Cardiac muscle cell (in vitro differentiated cells and primary cell): ENCODE measurements around the gene MEIOSIN. TPM values are rescaled to one million over a fixed set of nuclear protein-coding genes. Genes with fewer than 3 reads are reported as not detected.
"Not testable (repeated sequence)": the region's sequence is repeated elsewhere in the genome, so short reads cannot be mapped to it uniquely, and the experiment has no call there.

Source experiments
- DNase-seq, 2 donors: peaks; one replicate each; pipeline versions ENCODE4 v3.0.0 to v3.0.0-alpha.2; 2010 to 2017; ENCODE audit warnings: low read depth in 1 of 2, low spot score in 1 of 2
- H3K27ac ChIP-seq: fragments of 200-600 bp; sonication (generic); 2 replicates; pipeline ENCODE4 v1.5.1; 2016
- H3K27me3 ChIP-seq: fragments of 200-600 bp; sonication (generic); 2 replicates; pipeline ENCODE4 v1.6.0; 2016; ENCODE audit warnings: control low read depth
- H3K36me3 ChIP-seq: fragments of 200-600 bp; sonication (generic); 2 replicates; pipeline ENCODE4 v1.5.1; 2016; ENCODE audit warnings: control low read depth
- H3K4me1 ChIP-seq: fragments of 200-600 bp; sonication (generic); 2 replicates; pipeline ENCODE4 v1.8.1; 2017; ENCODE audit warnings: low read depth, mild to moderate bottlenecking, mixed run types
- H3K4me3 ChIP-seq: fragments of 200-600 bp; sonication (generic); 2 replicates; pipeline ENCODE4 v1.5.1; 2016; ENCODE audit warnings: mild to moderate bottlenecking
- H3K9me3 ChIP-seq: fragments of 200-600 bp; sonication (generic); 2 replicates; pipeline ENCODE4 v1.5.1; 2017; ENCODE audit warnings: low read depth, mild to moderate bottlenecking, control low read depth
- CTCF ChIP-seq: IDR thresholded peaks from 2 replicates; pipeline ENCODE4 v1.5.1; 2012; ENCODE audit warnings: low read depth, mild to moderate bottlenecking, low read length
- polyA plus RNA-seq: library from polyadenylated mRNA; unstranded; fragments of >200 nt; fragmentation: Nextera tagmentation; extraction: Ambion mirVana; gene quantifications from 2 replicates; pipeline ENCODE4 v1.2.1, GENCODE V29; 2016
- total RNA-seq: library from RNA; depleted of rRNA; stranded (reverse); fragments of >200 nt; gene quantifications from 2 replicates; pipeline ENCODE4 v1.2.3, GENCODE V29; 2016

MEIOSIN gene
- total and polyA plus RNA-seq, 2 experiments from 2014 or later, result 0.18 to 0.33 TPM

GRCh38 chr19:45739498-45740439 lies 6.5 kb downstream of the MEIOSIN start:
- no peak for DNase-seq
- no peaks in the 10 kb centered on the region for H3K9me3 ChIP-seq
- H3K27ac ChIP-seq, result no peak overlapping the region
- no peaks in the 10 kb centered on the region for H3K27me3 ChIP-seq
- no peaks in the 10 kb centered on the region for H3K4me1 ChIP-seq
- no peak overlapping the region for H3K4me3 ChIP-seq
- no peak for TF ChIP-seq CTCF
- no peaks in the 10 kb centered on the region for H3K36me3 ChIP-seq

- no peak for TF ChIP-seq CTCF
Observed at GRCh38 chr19:45742969-45743368, 9.7 kb downstream of the MEIOSIN start.

GRCh38 chr19:45745606-45746005 lies 12.4 kb downstream of the MEIOSIN start:
- no peak for TF ChIP-seq CTCF
- no peaks in the 10 kb centered on the region for H3K9me3 ChIP-seq
- H3K4me1 ChIP-seq, result peaks cover 7% of the 10 kb centered on the region
- no peak for DNase-seq
- H3K36me3 ChIP-seq, result no peaks in the 10 kb centered on the region
- no peak overlapping the region for H3K27ac ChIP-seq
- no peak overlapping the region for H3K4me3 ChIP-seq
- H3K27me3 ChIP-seq, result no peaks in the 10 kb centered on the region

More at GRCh38 chr19:45742969-45743368, 9.7 kb downstream of the MEIOSIN start:
- no peaks in the 10 kb centered on the region for H3K36me3 ChIP-seq
- peaks cover 7% of the 10 kb centered on the region for H3K4me1 ChIP-seq
- H3K27ac ChIP-seq, result no peak overlapping the region
- no peaks in the 10 kb centered on the region for H3K9me3 ChIP-seq
- no peaks in the 10 kb centered on the region for H3K27me3 ChIP-seq
- H3K4me3 ChIP-seq, result no peak overlapping the region
- no peak for DNase-seq

GRCh38 chr19:45746866-45747265 lies 13.6 kb downstream of the MEIOSIN start:
- DNase-seq, result no peak
- H3K9me3 ChIP-seq, result no peaks in the 10 kb centered on the region
- H3K4me1 ChIP-seq, result peaks cover 7% of the 10 kb centered on the region
- H3K27ac ChIP-seq, result no peak overlapping the region
- H3K4me3 ChIP-seq, result no peak overlapping the region
- no peak for TF ChIP-seq CTCF
- no peaks in the 10 kb centered on the region for H3K36me3 ChIP-seq
- no peaks in the 10 kb centered on the region for H3K27me3 ChIP-seq

GRCh38 chr19:45747513-45747912 lies 14.3 kb downstream of the MEIOSIN start:
- H3K27ac ChIP-seq, result no peak overlapping the region
- no peak for DNase-seq
- peaks cover 7% of the 10 kb centered on the region for H3K4me1 ChIP-seq
- no peak for TF ChIP-seq CTCF
- no peaks in the 10 kb centered on the region for H3K27me3 ChIP-seq
- H3K4me3 ChIP-seq, result no peak overlapping the region
- H3K36me3 ChIP-seq, result no peaks in the 10 kb centered on the region
- no peaks in the 10 kb centered on the region for H3K9me3 ChIP-seq

- H3K27ac ChIP-seq, DNase-seq, H3K4me3 ChIP-seq, H3K36me3 ChIP-seq, H3K9me3 ChIP-seq, H3K4me1 ChIP-seq, H3K27me3 ChIP-seq: not testable (repeated sequence)
Observed at GRCh38 chr19:45751483-45751882, 18.2 kb downstream of the MEIOSIN start.
